ENCODE measurements around the gene HOMER3.

HOMER3 gene

DNA sequence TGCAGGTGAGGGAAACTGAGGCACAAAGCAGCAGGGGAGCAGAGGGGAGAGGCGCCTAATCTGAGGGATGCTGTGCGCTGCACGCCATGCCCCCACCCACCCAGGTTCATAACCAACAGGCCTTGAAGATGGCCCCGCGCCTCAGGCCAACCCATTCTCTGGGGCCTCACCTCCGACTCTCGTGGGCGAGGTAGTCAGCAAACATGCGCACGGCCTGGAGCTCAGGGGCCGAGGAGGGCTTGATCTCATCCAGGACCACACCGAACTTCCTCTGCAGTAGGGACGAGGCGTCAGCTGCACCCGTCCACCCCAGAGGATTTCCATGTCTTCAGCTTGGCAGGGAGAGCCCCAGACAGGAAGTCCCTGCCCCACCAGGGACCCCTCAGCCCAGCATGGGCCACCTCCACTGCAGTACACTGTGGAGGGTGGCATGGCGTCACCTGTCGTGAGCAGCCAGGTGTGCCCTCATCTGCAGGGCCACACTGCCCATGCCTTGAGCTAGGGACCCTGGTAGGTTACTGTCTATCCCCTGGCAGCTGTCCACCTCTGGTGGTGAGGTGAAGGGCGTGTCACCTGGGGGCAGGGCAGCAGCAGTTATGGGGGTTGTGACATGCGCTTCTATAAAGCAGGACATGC, 30.1 kb downstream of the HOMER3 start (continued):
- TF ChIP-seq, protein P1, sequence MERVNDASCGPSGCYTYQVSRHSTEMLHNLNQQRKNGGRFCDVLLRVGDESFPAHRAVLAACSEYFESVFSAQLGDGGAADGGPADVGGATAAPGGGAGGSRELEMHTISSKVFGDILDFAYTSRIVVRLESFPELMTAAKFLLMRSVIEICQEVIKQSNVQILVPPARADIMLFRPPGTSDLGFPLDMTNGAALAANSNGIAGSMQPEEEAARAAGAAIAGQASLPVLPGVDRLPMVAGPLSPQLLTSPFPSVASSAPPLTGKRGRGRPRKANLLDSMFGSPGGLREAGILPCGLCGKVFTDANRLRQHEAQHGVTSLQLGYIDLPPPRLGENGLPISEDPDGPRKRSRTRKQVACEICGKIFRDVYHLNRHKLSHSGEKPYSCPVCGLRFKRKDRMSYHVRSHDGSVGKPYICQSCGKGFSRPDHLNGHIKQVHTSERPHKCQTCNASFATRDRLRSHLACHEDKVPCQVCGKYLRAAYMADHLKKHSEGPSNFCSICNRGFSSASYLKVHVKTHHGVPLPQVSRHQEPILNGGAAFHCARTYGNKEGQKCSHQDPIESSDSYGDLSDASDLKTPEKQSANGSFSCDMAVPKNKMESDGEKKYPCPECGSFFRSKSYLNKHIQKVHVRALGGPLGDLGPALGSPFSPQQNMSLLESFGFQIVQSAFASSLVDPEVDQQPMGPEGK (CRISPR knock-in tag; IDR thresholded peaks at IDR 0.05; ENCODE audit: borderline replicate concordance), result no peak
- no peak for TF ChIP-seq SNAI2 (CRISPR knock-in tag; IDR thresholded peaks at IDR 0.05)

DNA sequence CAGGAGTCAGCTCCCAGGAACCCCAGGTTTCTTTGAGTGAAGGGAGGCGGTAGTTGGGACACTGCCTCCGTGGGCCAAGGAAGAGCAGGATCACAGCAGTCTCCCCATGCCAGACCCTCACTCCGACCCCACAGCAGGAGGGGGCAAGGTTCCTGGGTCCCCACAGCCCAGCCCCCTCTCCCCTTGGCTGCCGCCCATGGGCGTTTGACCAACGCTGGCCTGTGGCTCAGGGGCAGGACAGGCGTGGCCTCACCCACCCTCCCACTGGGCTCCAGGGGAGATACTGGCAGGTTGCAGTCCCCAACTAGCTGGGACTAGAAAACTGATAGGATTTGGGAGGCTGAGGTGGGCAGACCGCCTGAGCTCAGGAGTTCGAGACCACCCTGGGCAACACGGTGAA, 31.0 kb downstream of the HOMER3 start:
- no peak for TF ChIP-seq ESRRG (CRISPR knock-in tag; IDR thresholded peaks at IDR 0.05)
- TF ChIP-seq ZNF565 (CRISPR knock-in tag; conservative IDR thresholded peaks at IDR 0.05; ENCODE audit: low read depth), result no peak
- TF ChIP-seq ZC3H10 (CRISPR knock-in tag; IDR thresholded peaks at IDR 0.05), result no peak
- no peak for TF ChIP-seq ZNF70 (CRISPR knock-in tag; IDR thresholded peaks at IDR 0.05)
- TF ChIP-seq ZNF8 (CRISPR knock-in tag; IDR thresholded peaks at IDR 0.05), result no peak
- TF ChIP-seq ARNTL (CRISPR knock-in tag; IDR thresholded peaks at IDR 0.05; ENCODE audit: borderline replicate concordance, low read depth), result no peak
- no peak for TF ChIP-seq TOX (CRISPR knock-in tag; IDR thresholded peaks at IDR 0.05; ENCODE audit: borderline replicate concordance)
- no peak for TF ChIP-seq PPARA (CRISPR knock-in tag; IDR thresholded peaks at IDR 0.05; ENCODE audit: borderline replicate concordance)
- TF ChIP-seq ISL1 (CRISPR knock-in tag; IDR thresholded peaks at IDR 0.05), result no peak
- TF ChIP-seq BACH2 (CRISPR knock-in tag; IDR thresholded peaks at IDR 0.05; ENCODE audit: borderline replicate concordance), result no peak
- TF ChIP-seq, protein P2, sequence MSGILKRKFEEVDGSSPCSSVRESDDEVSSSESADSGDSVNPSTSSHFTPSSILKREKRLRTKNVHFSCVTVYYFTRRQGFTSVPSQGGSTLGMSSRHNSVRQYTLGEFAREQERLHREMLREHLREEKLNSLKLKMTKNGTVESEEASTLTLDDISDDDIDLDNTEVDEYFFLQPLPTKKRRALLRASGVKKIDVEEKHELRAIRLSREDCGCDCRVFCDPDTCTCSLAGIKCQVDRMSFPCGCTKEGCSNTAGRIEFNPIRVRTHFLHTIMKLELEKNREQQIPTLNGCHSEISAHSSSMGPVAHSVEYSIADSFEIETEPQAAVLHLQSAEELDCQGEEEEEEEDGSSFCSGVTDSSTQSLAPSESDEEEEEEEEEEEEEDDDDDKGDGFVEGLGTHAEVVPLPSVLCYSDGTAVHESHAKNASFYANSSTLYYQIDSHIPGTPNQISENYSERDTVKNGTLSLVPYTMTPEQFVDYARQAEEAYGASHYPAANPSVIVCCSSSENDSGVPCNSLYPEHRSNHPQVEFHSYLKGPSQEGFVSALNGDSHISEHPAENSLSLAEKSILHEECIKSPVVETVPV (CRISPR knock-in tag; IDR thresholded peaks at IDR 0.05), result no peak
- TF ChIP-seq, protein P3, sequence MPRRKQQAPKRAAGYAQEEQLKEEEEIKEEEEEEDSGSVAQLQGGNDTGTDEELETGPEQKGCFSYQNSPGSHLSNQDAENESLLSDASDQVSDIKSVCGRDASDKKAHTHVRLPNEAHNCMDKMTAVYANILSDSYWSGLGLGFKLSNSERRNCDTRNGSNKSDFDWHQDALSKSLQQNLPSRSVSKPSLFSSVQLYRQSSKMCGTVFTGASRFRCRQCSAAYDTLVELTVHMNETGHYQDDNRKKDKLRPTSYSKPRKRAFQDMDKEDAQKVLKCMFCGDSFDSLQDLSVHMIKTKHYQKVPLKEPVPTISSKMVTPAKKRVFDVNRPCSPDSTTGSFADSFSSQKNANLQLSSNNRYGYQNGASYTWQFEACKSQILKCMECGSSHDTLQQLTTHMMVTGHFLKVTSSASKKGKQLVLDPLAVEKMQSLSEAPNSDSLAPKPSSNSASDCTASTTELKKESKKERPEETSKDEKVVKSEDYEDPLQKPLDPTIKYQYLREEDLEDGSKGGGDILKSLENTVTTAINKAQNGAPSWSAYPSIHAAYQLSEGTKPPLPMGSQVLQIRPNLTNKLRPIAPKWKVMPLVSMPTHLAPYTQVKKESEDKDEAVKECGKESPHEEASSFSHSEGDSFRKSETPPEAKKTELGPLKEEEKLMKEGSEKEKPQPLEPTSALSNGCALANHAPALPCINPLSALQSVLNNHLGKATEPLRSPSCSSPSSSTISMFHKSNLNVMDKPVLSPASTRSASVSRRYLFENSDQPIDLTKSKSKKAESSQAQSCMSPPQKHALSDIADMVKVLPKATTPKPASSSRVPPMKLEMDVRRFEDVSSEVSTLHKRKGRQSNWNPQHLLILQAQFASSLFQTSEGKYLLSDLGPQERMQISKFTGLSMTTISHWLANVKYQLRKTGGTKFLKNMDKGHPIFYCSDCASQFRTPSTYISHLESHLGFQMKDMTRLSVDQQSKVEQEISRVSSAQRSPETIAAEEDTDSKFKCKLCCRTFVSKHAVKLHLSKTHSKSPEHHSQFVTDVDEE (CRISPR knock-in tag; IDR thresholded peaks at IDR 0.05), result no peak
- TF ChIP-seq ZFP30 (CRISPR knock-in tag; IDR thresholded peaks at IDR 0.05), result no peak
- TF ChIP-seq OSR1 (CRISPR knock-in tag; IDR thresholded peaks at IDR 0.05), result no peak
- TF ChIP-seq, protein P4, sequence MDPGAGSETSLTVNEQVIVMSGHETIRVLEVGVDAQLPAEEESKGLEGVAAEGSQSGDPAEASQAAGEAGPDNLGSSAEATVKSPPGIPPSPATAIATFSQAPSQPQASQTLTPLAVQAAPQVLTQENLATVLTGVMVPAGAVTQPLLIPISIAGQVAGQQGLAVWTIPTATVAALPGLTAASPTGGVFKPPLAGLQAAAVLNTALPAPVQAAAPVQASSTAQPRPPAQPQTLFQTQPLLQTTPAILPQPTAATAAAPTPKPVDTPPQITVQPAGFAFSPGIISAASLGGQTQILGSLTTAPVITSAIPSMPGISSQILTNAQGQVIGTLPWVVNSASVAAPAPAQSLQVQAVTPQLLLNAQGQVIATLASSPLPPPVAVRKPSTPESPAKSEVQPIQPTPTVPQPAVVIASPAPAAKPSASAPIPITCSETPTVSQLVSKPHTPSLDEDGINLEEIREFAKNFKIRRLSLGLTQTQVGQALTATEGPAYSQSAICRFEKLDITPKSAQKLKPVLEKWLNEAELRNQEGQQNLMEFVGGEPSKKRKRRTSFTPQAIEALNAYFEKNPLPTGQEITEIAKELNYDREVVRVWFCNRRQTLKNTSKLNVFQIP (CRISPR knock-in tag; IDR thresholded peaks at IDR 0.05; ENCODE audit: borderline replicate concordance, low read depth), result no peak
- TF ChIP-seq SNAI2 (CRISPR knock-in tag; IDR thresholded peaks at IDR 0.05), result no peak
- TF ChIP-seq ZFP3 (CRISPR knock-in tag; IDR thresholded peaks at IDR 0.05), result no peak
- no peak for TF ChIP-seq GLIS3 (CRISPR knock-in tag; IDR thresholded peaks at IDR 0.05)
- TF ChIP-seq, protein P5, sequence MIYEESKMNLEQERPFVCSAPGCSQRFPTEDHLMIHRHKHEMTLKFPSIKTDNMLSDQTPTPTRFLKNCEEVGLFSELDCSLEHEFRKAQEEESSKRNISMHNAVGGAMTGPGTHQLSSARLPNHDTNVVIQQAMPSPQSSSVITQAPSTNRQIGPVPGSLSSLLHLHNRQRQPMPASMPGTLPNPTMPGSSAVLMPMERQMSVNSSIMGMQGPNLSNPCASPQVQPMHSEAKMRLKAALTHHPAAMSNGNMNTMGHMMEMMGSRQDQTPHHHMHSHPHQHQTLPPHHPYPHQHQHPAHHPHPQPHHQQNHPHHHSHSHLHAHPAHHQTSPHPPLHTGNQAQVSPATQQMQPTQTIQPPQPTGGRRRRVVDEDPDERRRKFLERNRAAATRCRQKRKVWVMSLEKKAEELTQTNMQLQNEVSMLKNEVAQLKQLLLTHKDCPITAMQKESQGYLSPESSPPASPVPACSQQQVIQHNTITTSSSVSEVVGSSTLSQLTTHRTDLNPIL (CRISPR knock-in tag; IDR thresholded peaks at IDR 0.05; ENCODE audit: low read depth), result no peak
- TF ChIP-seq TCF4 (CRISPR knock-in tag; IDR thresholded peaks at IDR 0.05; ENCODE audit: borderline replicate concordance), result no peak
- ATAC-seq, result no peak

DNA sequence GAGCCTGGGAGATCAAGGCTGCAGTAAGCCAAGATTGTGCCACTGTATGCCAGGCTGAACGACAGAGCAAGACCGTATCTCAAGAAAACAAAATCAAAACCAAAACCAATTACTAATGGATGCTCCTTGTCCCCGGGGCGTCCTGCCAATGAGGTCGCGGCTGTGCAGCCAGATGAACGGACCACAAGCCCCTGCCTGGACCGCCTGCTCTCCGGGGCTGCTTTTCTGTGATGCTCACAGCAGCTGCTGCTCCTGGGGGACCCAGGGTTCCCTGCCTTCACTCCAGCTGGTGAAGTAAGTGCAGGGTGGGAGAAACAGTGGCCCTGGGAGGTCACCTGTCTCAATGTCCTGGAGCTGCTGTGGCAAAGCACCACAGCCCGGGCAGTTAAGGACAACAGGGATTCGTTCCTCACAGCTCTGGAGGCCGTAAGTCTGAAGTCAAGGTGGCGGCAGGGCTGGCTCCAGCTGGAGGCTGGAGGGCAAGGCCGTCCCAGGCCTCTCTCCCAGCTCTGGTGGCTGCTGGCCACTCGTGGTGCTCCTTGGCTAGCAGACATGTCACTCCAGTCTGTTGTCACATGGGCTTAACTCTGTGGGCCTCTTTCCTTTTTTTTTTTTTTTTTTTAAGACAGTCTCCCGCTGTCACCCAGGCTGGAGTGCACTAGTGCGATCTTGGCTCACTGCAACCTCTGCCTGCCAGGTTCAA, 31.9 kb downstream of the HOMER3 start:
- TF ChIP-seq ZFP30 (CRISPR knock-in tag; IDR thresholded peaks at IDR 0.05) (no peak), PPARA (CRISPR knock-in tag; IDR thresholded peaks at IDR 0.05; ENCODE audit: borderline replicate concordance) (no peak), ZNF8 (CRISPR knock-in tag; IDR thresholded peaks at IDR 0.05) (no peak), BACH2 (CRISPR knock-in tag; IDR thresholded peaks at IDR 0.05; ENCODE audit: borderline replicate concordance) (no peak), CSDC2 (CRISPR knock-in tag; IDR thresholded peaks at IDR 0.05) (no peak), ARNTL (CRISPR knock-in tag; IDR thresholded peaks at IDR 0.05; ENCODE audit: borderline replicate concordance, low read depth) (no peak), TCF4 (CRISPR knock-in tag; IDR thresholded peaks at IDR 0.05; ENCODE audit: borderline replicate concordance) (no peak)
- TF ChIP-seq, protein P2 (CRISPR knock-in tag; IDR thresholded peaks at IDR 0.05), result no peak
- ATAC-seq, result no peak

Data from SK-N-SH treated with all-trans-retinoic acid at 6 μM for 48 hours (cell line).